HCT116 (cell line): ENCODE data around the gene RPGRIP1.
"Not testable (repeated sequence)": the region's sequence is repeated elsewhere in the genome, so short reads cannot be mapped to it uniquely, and the experiment has no call there.

Experiments
- ATF3 ChIP-seq: IDR thresholded peaks from 2 replicates; pipeline ENCODE4 v1.6.1; 2012
- POLR2A ChIP-seq: IDR thresholded peaks from 2 replicates; pipeline ENCODE4 v1.7.0; 2011; ENCODE audit warnings: borderline replicate concordance; ENCODE audit not compliant: insufficient read depth, insufficient read length; ENCODE audit errors: extremely low read depth
- POLR2AphosphoS5 ChIP-seq: IDR thresholded peaks from 2 replicates; pipeline ENCODE4 v1.6.1; 2011; ENCODE audit warnings: mild to moderate bottlenecking, low read depth, low read length, moderate library complexity

GRCh38 chr14:21281917-21282316 is 2.0 kb downstream of the RPGRIP1 start:
- TF ChIP-seq POLR2AphosphoS5, POLR2A, ATF3: not testable (repeated sequence)
